Left kidney (tissue), 2 donors: Measurements from ENCODE around the gene CTSH. TPM values are rescaled to one million over a fixed set of nuclear protein-coding genes. Genes with fewer than 3 reads are reported as not detected.
"Not testable (repeated sequence)": the region's sequence is repeated elsewhere in the genome, so short reads cannot be mapped to it uniquely, and the experiment has no call there.

Experiments used
- DNase-seq: peaks from one replicate; pipeline ENCODE4 v3.0.0-alpha.2; 2013
- polyA plus RNA-seq: library from polyadenylated mRNA; unstranded; fragments of 120-200 nt; gene quantifications from one replicate; pipeline ENCODE4 v1.2.1, GENCODE V29; 2013; ENCODE audit not compliant: insufficient read length

CTSH gene
- polyA plus RNA-seq, 1 donor = 125 TPM

DNA sequence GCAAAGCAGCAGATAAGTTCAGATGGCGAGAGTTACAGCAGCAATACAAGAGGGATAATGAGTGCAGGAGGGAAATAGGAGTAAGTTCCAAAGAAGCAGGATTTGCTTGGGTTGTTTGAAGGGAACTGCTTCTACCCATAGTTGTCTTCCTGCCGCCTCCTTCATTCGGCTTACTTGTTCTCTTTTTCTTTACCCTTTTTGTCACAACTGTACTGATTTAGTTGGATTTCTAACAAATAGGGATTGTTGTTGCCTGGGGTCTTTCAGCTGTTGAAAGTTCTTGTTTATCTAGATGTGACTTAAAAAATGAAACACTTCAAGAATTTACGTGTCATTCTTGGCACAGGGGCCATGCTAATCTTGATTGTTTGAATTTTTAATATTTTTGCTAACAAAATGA is 46.3 kb downstream of the CTSH start:
- no peak for DNase-seq

DNA sequence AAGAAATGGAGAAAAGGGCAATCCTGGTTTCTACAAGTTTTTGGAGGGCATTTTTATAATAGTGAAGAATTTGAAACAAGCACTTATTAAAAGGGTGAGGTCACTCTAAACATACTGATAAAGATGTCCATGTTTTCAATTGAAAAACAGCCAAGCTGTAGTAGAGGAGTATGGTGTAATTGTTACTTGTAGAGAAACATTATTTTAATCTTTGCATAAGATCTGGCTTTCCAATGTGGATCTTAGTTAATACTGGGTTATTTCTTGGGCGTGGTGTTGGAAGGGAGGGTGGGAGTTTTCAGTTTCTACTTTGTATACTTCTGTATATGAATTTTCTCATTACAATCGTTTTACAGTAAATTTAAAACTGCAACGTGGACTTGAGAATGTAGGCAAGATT is 49.4 kb downstream of the CTSH start:
- DNase-seq = no peak

DNA sequence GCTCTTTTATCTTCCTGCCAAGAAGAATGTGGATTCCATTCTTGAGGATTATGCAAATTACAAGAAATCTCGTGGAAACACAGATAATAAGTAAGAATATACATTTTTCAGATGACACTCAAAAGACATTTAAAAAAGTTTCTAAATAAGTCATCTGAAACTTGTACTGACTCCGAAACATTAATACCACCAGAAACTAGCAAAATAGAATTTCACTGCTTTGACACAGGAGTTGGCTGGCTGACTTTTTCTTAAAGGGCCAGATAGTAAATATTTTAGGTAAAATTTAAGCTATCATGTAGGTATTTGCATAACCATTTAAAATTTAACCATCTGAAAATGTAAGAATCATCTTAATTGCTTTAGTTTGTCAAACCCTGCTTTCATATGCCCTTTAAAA is 51.3 kb downstream of the CTSH start:
- DNase-seq = no peak

DNA sequence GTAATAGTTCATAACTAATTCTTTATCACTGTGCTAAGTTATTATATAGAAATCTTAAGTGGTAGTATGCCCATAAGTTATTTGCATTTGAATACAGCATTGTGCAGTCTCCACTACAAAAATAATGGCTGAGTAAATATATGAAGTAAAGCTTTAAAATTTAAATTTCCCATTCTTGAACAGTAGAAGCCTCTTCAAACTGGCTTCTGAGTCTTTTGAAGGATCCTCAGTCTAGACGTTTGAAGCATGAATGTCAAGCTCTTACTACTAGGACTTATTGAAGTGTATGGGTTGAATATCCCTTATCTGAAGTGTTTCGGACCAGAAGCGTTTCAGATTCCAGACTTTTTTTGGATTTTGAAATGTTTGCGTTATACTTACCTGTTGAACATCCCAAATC is 55.8 kb downstream of the CTSH start:
- DNase-seq = no peak

DNA sequence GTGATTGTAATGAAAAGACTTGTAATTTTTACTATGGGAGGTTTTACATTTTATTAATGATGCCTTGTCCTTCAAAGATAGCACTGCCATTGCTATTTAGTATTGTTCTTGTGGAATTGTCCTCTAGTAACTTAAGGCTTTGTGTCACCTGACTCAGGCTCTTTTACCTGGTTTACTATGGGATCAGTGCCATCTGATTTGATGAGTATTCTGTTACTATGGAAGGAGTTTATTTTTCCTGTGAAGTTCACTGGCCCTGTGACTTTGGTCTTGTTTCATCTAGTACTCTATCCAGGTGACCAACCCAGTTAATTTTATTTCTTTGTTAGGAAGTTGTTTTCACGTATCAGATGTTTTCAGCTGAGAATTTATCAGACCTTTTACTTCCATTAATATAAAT is 63.2 kb downstream of the CTSH start:
- no peak for DNase-seq

DNA sequence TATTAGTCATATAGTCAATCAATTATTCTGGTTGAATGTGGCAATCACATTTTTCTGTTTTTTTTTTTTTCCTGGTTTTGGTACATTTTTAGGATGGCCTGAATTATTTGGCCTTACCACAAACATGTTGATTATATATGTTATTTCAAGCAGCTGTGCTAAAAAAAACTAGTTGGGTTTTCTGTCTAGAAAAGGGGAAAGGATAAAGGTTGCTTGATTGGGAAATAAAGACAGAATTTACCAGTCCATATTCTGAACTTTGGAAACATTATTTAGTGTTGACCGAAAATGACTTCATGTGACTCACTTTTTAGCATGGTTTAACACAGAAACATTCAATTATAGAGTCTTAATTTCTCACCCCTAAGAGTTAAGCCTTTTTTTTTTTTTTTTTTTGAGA is 64.0 kb downstream of the CTSH start:
- no peak for DNase-seq

DNA sequence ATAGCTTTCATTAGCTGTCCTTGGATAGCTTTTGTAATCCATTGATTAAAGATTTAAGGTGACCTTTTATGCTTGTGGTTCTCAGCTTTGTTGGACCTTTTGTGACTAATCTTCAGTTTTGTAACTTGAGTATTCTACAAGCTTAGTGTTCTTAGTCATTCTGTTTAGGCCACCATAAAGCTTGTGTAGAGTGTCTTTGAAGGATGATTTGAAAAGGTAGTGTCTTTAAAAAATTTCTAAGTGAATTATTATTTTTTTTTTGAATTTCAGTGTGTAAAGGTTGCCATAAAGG is 64.7 kb downstream of the CTSH start:
- DNase-seq = no peak

DNA sequence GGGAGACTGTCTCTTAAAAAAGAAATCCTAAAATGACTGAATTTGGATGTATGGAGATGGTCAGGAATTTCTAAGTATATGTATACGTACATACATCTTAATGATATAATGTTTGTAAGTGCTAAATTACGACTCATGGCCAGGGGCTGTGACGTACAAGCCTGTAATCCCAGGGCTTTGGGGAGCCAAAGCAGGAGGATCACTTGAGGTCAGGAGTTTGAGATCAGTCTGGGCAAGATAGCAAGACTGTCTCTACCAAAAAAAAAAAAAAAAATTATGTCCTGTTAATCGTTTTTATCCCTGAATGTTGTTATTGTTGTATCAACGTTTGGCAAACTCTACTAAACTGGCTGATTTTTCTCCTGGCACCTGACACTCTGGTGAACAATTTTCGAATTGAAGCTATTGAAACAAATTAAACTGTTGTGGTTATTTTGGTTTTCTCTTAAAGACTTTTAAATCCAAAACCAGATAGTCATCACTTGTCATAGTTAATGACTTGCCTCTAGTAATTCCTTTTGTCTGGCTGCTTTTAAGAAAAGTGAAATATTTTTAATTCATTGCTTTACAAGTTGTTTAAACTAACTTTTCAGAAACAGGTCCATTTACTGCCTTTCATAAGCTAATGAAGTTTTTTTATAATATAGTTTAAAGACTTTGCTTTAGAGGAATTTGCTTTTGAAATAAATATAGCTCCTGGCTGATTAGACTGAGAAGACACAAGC is 65.2 kb downstream of the CTSH start:
- DNase-seq = no peak

DNA sequence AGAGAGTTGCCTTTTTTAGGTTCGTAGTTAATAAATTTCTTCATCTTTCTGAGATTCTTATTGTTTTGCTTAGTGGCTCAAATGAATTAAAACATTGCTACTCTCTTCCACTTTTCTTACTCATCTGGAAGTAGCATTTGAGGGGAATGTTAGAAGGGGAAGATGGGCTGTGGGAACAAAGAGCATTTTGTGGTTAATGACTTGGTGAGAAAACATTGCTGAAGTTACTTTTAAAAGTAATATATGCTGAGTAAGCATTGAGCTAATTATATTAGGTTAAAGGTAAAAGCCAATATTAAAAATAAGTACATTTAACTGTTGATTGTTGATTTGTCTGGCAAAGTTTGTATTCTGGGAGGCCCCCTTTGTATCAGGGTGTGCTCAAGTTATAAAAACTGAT is 66.5 kb downstream of the CTSH start:
- no peak for DNase-seq

DNA sequence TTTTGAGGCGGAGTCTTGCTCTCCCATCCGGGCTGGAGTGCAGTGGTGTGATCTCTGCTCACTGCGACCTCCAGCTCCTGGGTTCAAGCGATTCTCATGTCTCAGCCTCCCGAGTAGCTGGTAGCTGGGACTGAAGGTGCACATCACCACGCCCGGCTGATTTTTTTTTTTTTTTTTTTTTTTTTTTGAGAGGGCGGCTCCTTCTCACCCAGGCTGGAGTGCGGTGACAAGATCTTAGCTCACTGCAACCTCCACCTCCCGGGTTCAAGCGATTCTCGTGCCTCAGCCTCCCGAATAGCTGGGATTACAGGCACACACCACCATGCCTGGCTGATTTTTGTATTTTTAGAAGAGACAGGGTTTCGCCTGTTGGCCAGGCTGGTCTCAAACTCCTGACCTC is 67.9 kb downstream of the CTSH start:
- not testable (repeated sequence) for DNase-seq

DNA sequence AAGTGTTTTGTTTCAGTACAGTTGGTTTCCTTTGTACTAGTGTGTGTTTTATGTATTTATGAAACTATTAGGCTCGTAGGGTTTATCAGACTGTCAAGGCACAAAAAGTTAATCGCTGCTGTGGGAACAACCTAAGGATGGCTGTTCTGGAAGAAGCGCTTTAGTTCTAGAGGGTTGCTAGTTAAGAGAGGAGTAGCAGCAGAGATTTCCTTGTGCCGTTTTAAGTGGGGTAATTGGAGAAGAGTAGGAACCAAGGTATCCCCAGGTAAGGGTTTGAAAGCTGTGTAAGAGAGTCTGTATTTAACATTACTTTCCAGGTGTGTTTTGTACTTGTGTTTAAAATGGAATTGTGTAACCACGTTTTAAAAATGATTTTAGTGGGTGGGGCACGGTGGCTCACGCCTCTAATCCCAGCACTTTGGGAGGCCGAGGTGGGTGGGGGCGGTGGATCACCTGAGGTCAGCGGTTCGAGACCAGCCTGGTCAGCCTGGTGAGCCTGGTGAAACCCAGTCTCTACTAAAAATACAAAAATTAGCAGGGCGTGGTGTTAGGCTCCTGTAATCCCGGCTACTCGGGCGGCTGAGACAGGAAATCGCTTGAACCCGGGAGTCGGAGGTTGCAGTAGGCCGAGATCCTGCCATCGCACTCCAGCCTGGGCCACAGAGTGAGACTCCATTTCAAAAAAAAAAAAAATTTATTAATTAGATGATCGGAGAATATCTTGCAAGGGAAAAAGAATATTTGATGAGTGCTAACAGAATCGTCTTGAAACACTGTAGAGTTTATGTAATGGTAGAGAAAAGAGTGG is 69.5 kb downstream of the CTSH start:
- DNase-seq = no peak

DNA sequence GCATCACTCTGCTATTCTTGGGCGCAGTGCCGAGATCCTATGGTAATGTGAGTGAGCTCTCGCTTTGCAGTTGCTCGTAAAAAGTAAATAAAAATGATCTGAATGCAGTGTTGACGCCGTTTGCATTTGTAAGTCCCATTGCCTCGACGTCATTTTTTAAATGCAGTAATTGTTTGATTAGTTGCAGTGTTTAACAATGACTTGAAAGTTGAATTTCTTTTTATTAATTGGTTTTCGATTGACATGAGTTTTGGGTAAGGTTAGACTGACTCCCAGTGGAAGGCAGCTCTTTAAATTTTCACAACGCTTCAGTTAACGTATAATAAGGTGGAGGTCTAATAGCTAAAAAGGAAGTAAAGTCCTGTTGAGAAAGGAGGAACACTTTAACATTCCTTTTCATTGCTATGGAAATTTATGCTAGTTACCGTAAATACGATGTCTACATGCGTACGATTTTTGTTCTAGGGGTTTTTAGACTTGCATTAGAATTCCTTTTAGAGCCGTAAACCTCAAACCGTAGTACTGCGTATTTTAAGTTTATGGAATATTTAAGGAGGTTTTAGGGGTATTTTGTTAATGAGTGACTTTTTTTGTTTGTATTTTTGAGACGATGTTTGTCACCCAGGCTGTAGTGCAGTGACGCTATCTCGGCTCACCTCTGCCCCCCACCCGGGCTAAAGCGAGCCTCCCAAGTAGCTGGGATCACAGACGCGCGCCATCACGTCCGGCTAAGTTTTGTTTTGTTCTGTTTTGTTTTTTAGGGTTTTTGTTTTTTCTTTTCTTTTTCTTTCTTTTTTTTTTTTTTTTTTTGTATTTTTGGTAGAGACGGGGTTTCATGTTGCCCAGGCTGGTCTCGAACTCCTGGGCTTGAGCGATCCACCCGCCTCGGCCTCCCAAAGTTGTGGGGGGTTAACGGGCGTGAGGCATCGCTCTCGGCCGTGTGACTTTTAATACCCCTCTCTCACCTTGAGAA is 70.8 kb downstream of the CTSH start:
- DNase-seq = peak; percentile 42

DNA sequence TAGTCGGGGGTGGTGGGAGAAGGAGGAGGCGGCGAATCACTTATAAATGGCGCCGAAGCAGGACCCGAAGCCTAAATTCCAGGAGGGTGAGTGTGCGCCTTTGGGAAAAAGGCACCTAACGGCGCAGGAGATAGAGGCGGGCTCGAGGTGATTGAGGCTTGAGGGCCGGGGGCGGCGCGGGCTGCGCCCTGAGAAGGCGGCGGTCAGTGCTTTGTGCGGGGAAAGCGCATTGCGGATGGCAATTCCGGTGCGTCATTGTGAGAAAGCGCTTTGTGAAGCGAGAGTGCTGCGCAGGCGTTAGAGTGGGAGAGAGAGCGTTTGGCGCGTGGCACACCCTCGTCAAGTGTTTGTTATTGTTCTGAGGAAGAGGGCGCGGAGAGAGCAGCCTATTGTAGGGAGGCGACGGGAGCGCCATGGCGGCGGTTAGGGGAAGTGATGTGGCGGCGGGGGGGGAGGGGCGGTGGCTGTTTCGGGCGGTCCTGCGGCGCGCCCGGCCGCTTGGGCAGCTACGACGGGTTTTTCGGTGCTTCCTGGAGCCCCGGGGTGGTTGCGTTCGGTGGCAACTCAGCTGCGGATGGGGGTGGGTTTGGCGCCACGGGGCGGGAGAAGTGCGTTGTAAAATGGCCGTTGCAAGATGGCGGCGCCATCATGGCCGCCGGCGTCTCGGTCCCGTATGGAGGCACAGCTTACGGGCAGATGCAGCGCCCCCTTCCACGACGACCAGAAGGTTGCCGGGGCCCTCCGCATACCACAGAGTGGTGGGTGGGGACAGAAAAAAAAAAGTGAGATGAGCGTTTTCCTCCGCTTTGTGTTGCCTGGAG is 71.7 kb downstream of the CTSH start:
- DNase-seq = peak; percentile 85

DNA sequence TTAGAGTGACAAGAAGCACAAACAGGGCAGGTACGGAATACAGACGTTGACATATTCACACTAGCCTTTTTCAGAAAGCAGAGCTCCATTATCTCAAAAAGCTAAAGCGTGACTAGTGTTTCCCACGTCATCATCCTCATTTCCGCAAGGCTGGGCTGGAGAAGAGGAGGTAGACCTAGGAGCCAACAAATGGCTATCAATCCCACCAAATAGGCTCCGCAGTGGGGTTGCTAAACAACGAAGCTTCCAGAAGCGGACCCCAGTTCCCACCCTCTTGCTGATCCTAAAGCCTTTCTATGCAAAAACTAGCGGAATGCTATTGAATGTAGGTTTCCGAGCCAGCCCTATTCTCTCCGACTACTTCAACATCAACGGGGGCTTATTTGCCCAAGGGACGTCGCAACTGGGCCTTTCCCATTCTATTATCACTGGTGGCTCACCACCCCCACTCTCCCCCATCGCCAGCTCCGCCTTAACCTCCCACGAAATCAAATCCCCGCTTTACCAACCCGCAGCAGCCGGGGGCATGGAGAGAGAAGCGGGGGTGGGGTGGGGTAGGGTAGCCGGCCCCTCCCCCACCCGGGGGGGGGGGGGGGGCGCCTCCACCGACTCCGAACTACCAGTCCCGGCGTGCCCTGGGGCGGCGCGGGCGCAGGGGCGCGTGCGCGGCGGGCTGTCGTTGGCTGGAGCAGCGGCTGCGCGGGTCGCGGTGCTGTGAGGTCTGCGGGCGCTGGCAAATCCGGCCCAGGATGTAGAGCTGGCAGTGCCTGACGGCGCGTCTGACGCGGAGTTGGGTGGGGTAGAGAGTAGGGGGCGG is 72.5 kb downstream of the CTSH start, which contains the start of gene MORF4L1:
Gene MORF4L1 (plus strand): TSS at position 736 of the 817 bp plus-strand sequence. CDS start 128 bp downstream, outside the sequence.
- DNase-seq = peak; percentile 95

DNA sequence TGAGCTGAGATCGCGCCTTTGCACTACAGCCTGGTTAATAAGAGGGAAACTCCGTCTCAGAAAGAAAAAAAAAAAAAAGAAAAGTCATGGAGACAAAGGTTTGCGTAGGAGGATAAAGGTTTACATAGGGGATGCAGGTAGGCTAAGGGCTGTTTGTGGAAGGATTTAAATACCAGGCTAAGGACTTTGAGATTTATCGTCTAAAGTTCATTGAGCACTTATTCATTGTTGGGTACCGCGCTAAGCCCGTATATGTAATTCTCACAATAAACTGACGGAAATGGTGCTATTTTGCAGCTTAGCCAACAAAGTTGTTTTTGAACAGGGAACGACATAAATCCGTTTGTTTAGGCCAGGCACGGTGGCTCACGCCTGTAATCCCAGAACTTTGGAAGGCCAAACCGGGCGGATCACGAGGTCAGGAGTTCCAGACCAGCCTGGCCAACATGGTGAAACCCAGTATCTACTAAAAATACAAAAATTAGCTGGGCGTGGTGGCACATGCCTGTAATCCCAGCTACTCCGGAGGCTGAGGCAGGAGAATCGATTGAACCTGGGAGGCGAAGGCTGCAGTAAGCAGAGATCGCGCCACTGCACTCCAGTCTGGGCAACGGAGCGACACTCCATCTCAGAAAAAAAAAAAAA is 73.2 kb downstream of the CTSH start:
- not testable (repeated sequence) for DNase-seq

Other genes starting within 250 kb of the CTSH start
- gene ADAMTS7, start 133.6 kb downstream of the CTSH start, polyA plus RNA-seq = 21.4 TPM
- 771 TPM for gene MORF4L1, start 72.2 kb downstream of the CTSH start, polyA plus RNA-seq
- gene RASGRF1, start 145.7 kb upstream of the CTSH start, polyA plus RNA-seq = 0.48 TPM